GM21526 (cell line): Measurements from ENCODE around the gene SLC35F5.
"Not testable (repeated sequence)": the region's sequence is repeated elsewhere in the genome, so short reads cannot be mapped to it uniquely, and the experiment has no call there.

Experiments
- ATAC-seq: cut with Tn5 transposase; IDR thresholded peaks from one replicate; pipeline ENCODE4 v1.9.1; 2021; ENCODE audit warnings: moderate library complexity; ENCODE audit not compliant: unreplicated experiment, low FRiP score

Gene SLC35F5

GRCh38 chr2:113756355-113757137 lies at the start of gene SLC35F5:
TSS of gene SLC35F5 (minus strand) at chr2:113756642. CDS start at chr2:113756409, 233 bp downstream.
- ATAC-seq = peak; percentile 85

GRCh38 chr2:113799375-113799774 lies 42.9 kb upstream of the SLC35F5 start:
- no peak for ATAC-seq

- no peak for ATAC-seq
Observed at GRCh38 chr2:113797237-113797636, 40.8 kb upstream of the SLC35F5 start.

GRCh38 chr2:113796592-113797175 lies 40.2 kb upstream of the SLC35F5 start:
- ATAC-seq = no peak

GRCh38 chr2:113795405-113795920 lies 39.0 kb upstream of the SLC35F5 start:
- no peak for ATAC-seq

GRCh38 chr2:113791697-113792590 lies 35.5 kb upstream of the SLC35F5 start:
- ATAC-seq = peak; percentile 93

GRCh38 chr2:113784823-113785744 lies 28.6 kb upstream of the SLC35F5 start:
- no peak for ATAC-seq

GRCh38 chr2:113780472-113780871 lies 24.0 kb upstream of the SLC35F5 start:
- no peak for ATAC-seq

- no peak for ATAC-seq
Observed at GRCh38 chr2:113777371-113777770, 20.9 kb upstream of the SLC35F5 start.

- no peak for ATAC-seq
Observed at GRCh38 chr2:113776949-113777348, 20.5 kb upstream of the SLC35F5 start.

- not testable (repeated sequence) for ATAC-seq
Observed at GRCh38 chr2:113774616-113775015, 18.2 kb upstream of the SLC35F5 start.

GRCh38 chr2:113770929-113771328 lies 14.5 kb upstream of the SLC35F5 start:
- ATAC-seq = no peak

- no peak for ATAC-seq
Observed at GRCh38 chr2:113769555-113769954, 13.1 kb upstream of the SLC35F5 start.

GRCh38 chr2:113768770-113769169 lies 12.3 kb upstream of the SLC35F5 start:
- ATAC-seq = no peak

- no peak for ATAC-seq
Observed at GRCh38 chr2:113767811-113768460, 11.5 kb upstream of the SLC35F5 start.

GRCh38 chr2:113765276-113765675 lies 8.8 kb upstream of the SLC35F5 start:
- ATAC-seq = no peak

GRCh38 chr2:113762377-113763118 lies 6.1 kb upstream of the SLC35F5 start:
- ATAC-seq = no peak

GRCh38 chr2:113760400-113760799 lies 4.0 kb upstream of the SLC35F5 start:
- no peak for ATAC-seq
